Activated CD4-positive, alpha-beta T cell treated with anti-CD3 and anti-CD28 coated beads, Interleukin-2, amount 50 U/mL, for 4 hours (primary cell): Measurements from ENCODE around the gene DGCR6L.
"Not testable (repeated sequence)": the region's sequence is repeated elsewhere in the genome, so short reads cannot be mapped to it uniquely, and the experiment has no call there.

ENCODE experiments used
- DNase-seq, 2 experiments: peaks; one replicate each; pipeline ENCODE4 v3.0.0-alpha.2; 2020

The DGCR6L gene

DNA sequence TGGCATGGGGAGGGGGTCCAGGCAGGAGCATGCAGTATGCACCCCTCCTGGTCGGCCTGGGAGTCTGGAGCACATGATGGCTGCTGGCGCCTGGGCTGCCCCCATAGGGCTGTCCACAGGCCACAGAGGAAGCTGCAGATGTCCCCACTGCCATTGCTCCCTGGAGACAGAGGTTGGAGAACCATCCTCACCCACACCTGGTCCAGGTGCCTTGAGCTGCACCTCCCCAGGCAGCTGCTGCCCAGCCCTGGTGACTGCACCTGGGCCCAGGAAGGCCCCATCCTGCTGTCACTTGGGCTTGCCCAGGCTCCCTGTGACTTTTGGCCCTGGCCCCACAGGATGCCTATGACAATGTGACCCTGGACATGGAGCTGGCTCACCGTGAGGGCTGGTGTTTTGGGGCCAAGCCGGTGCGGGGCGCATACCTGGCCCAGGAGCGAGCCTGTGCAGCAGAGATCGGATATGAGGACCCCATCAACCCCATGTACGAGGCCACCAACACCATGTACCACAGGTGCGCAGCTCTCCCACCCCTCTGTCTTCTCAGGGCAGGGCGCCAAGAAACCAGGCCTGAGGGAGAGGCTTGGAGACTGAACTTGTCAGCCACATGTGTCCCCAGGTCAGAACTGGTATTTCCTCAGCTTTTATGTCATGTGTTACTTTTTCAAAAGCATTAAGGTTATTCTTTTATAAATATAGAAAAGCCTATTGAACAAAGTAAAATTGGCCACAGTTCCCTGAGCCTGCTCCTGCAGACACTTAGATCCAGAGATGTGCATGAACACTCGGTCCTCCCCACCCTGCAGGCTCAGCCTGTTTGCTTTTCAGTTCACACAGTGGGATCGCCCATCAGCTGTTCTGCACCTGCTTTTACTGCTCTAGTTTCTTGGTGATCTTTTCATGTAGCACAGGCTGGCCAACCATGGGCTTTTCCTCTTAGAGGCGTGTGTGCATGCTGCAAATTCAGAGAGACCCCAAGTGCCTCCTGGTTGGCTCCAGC, 12.1 kb downstream of the DGCR6L start:
- not testable (repeated sequence) for DNase-seq

- DNase-seq, result not testable (repeated sequence)
Observed at GRCh38 chr22:20306646-20307447, 13.0 kb downstream of the DGCR6L start.

DNA sequence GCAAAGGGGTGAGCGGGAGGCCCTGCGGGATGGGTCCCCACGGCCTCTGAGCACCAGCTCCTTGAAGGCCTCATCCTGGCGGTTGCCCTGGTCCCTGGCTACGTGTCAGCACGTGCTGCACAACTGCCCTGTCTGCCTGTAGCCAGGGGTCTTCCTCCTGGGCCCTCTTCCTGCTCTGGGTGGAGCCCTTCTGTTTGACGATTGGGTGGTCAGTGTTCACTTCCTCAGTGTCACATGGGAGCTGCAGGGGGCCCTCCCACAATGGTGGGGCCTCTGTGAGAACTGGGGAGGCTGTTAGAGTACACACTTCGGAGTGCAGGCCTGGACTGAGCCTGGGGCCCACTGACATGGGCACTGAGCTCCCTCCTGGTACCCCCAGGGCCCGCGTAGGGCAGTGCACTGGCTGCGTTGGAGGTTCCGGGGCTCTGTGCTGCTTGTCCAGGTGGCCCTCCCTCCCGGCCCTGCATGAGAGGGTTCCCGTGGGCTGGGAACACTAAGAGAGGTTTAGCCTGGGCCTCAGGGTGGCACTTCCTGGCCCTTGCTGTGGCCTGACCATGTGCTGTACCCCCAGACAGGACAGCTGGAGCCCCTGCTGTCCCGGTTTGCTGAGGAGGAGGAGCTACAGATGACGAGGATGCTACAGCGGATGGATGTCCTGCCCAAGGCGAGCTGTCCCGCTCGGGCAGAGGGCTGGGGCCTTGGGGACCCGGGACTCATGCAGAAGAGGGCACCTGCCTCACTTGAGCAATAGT, 13.8 kb downstream of the DGCR6L start:
- DNase-seq, result no peak

GRCh38 chr22:20305230-20305893, 14.5 kb downstream of the DGCR6L start:
- DNase-seq, result not testable (repeated sequence)

DNA sequence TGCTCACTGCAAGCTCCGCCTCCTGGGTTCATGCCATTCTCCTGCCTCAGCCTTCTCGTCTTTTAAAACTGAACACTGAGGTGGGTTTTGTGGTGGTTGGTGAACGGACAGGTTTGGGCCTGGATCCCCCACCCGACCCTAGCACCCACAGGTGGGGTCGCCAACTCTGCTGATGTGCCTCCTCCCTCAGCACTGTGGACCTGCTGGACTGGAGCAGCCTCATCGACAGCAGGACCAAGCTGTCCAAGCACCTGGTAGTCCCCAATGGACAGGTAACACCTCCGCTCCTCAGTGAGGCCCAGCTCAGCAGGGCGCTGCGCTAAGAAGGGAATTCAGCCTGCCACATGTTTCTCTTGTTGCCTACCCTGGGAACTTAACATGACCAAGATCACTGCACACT, 15.2 kb downstream of the DGCR6L start:
- no peak for DNase-seq

- DNase-seq, result not testable (repeated sequence)
Observed at GRCh38 chr22:20303229-20303534, 16.7 kb downstream of the DGCR6L start.

DNA sequence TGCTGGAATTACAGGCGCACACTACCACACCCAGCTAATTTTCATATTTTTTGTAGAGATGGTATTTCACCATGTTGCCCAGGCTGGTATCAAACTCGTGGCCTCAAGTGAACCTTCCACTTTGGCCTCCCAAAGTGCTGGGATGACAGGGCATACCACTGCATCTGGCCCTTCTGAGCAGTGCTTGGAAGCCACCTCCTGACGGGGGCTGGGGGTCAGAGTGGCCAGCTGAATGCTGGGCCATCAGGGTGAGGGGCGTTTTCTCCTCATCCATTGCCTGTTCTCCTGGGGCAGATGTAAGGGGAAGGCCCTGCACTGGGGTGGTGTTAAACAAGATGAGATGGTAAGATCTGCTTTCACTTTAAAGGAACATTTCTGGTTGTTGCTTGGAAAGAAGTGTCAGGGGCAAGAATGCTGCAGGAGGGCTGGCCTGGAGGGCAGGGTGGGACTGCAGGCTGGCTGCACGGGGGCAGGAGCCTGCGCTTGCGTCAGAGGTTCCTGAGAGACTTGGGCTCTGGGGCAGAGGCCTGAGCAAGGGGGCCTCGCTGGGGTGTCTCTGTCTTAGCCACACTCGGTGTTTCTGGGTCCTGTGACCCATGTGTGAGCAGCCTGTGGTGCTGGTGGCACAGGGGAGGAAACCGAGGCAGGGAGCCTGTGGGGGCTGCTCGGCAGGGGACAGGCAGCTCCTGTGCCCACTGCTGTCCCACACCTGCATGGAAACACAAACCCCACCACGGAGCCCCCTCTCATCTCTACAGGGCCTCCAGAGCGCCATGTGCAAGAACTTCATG, 17.2 kb downstream of the DGCR6L start:
- DNase-seq, result no peak

DNA sequence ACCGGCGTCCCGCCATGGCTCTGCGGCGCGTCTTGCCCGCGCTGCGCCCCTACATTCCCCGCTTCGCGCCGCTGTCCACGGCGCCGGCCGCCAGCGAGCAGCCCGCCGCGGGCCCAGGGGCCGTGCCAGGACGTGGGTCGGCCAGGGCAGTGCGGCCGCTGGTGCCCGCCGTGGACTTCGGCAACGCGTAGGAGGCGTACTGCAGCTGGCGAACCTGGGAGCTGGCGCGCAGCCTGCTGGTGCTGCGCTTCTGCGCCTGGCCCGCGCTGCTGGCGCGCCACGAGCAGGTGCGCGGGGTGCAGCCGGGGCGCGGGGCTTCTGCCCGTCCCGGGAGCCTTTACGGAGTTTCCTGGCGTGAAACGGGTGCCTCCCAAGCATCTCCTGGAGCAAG, 20.1 kb downstream of the DGCR6L start:
- peak in 1 of 2 experiments; percentile 21 for DNase-seq

DNA sequence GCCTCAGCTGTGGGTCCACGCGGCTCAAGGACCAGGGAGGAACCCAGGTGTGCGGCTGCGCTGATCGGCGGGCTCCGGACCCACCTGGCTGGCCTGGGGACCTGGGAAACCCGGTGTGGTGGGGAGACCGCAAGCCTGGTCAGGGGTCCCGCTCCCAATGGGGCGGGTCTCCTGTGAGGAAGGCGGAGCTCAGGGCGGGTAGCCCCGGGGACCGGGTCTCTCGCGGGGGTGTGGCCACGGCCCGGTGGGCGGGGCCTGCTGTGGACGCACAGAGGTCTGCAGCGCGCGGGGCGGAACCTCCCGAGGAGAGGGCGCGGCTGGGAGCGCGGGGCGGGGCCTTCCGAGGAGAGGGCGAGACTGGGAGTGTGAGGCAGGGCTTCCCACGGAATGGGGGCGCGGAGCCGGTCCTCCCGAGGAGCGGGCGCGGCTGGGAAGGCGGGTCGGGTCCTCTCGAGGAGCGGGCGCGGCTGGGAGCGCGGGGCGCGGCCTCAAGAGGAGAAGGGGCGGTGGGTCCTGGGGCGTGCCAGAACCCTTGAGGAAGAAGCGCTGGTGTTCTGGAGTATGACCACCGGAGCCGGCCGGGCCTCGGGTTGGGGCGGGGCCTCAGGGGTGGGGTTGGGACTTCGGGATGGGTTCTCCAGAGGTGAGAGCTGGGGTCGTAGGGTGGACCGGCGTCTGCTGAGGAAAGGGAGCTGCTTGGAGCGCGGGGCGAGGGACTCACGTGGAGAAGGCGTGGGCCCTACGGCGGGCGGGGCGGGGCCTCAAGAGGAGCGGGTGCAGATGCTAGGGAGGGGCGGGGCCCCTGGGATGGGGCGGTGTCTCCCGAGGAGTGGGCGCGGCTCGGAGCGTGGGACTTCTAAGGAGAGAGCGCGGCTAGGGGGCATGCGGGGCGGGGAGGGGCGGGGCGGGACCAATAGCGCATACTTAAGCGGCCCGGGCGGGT, 20.8 kb downstream of the DGCR6L start:
- peak; percentile 95 for DNase-seq

GRCh38 chr22:20298110-20298802, 21.6 kb downstream of the DGCR6L start:
- no peak for DNase-seq

- DNase-seq, result no peak
Observed at GRCh38 chr22:20297414-20298109, 22.3 kb downstream of the DGCR6L start.

DNA sequence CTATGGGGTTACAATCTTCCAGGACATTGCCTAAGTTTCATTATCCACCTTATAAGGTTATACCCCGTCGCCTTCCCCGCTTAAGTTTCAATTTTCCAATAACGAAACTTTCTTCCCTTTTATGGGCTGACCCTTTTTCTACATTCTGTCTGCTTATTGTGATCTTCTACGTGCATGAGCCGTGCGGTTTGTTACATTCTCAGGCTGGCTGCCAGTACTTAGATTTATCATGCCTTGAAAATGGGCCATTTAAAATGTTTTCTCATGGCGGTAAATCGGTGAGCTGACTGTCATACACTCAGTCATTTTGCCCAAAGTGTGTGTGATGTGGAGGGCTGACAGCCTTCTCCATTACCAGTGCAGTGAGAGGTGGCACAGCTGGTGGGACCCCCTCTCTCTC, 23.3 kb downstream of the DGCR6L start:
- no peak for DNase-seq

DNA sequence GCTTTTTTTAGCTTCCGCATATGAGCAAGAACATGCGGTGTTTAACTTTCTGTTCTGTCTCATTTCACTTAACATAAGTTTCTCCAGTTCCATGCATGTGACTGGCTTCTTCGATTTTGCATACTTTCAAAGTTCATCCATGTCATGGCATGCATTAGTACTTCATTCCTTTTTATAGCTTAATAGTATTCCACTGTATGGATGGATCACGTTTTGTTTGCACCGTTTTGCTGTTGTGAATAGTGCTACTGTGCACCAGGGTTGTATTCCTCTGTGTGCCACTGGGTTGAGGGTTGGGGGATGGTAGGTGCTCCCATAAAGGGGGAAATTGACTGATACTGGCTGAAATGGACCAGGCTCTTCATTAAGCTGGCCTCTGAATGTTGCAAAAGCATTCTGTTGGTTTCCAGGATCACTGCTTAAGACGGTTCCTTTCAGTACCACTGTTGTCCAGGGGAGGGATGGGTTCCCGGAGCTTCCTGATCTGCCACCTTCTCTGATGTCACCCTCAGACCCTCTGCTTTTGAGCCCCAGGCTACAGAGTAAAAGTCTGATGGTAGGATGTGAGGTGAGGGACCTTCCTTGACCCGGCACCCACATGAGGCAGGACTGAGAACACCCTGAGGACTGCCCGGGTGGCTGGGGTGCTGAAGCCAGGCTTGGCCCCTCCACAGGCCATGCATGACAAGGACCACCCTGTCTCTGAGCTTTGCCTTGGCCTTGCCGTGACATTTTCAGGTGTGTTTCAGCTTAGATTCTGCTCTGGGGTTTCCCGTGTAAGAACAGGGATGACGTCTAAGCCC, 24.4 kb downstream of the DGCR6L start:
- no peak for DNase-seq

- DNase-seq, result no peak
Observed at GRCh38 chr22:20292673-20293232, 27.1 kb downstream of the DGCR6L start.

DNA sequence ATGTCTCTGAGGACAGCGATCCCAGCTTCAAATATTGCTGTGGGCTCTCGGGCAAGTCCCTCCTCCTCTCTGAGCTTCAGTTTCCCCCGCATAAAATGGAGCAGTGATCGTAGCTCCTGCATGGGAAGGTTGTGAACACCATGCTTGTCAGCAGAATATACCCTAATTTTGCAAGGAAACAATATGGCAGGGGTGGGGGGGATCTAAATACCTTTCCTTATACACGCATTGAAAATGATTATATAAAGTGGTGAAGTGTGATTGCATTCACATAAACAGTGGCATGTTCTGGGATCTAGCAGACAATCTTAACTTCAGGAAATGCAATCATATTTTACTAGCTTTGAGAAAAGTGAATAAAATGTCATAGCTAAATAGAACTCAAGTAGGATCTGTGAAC, 27.8 kb downstream of the DGCR6L start:
- no peak for DNase-seq

DNA sequence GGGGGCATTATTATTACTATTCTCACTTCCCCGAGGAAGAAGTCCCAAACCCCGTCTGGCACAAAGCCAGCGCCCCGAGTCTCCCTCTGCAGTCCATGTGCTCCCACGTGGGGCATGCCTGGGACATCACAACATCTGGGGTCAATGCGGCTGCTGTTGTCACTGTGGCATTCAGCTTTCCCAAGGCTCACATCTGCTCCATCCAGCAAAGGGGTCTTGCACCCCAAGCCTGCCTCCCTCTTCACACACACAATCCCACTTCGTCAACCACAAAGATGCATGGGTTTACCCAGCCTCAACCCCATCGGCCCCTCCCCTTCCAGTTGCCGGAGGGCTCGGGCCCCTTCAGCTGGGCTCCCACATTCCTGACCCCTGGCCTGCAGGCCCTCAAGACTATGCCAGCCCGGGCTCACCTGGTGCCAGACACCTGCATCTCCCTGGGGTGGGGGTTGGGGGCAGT, 28.2 kb downstream of the DGCR6L start:
- no peak for DNase-seq

GRCh38 chr22:20291249-20291586, 28.6 kb downstream of the DGCR6L start:
- DNase-seq, result no peak
